Colonic mucosa (tissue), 4 donors: ENCODE measurements around the gene ATP13A3. TPM values are rescaled to one million over a fixed set of nuclear protein-coding genes. Genes with fewer than 3 reads are reported as not detected.
"Not testable (repeated sequence)": the region's sequence is repeated elsewhere in the genome, so short reads cannot be mapped to it uniquely, and the experiment has no call there.

Experiments used
- DNase-seq: peaks from one replicate; pipeline ENCODE4 v3.0.0-alpha.2; 2020
- H3K27ac ChIP-seq: fragments of 200-600 bp; one replicate; pipeline ENCODE4 v1.8.0; 2021
- H3K27me3 ChIP-seq: fragments of 200-600 bp; one replicate; pipeline ENCODE4 v1.8.0; 2021
- H3K36me3 ChIP-seq: fragments of 200-600 bp; one replicate; pipeline ENCODE4 v1.8.0; 2021
- H3K4me1 ChIP-seq: fragments of 200-600 bp; one replicate; pipeline ENCODE4 v1.8.0; 2021; ENCODE audit warnings: mild to moderate bottlenecking
- H3K4me3 ChIP-seq: fragments of 200-600 bp; one replicate; pipeline ENCODE4 v1.8.0; 2021
- H3K9ac ChIP-seq, 2 donors: one replicate each; pipeline ENCODE4 v1.7.0; 2013; ENCODE audit warnings: control low read depth in 2 of 2, low read depth in 2 of 2, low read length in 2 of 2
- H3K9me3 ChIP-seq: fragments of 200-600 bp; one replicate; pipeline ENCODE4 v1.8.0; 2021
- intact Hi-C: fragments of 100-400 bp; cut with DNase I; formaldehyde crosslinking; loops from one replicate; pipeline ENCODE4 v1.14.1; 2022
- total RNA-seq, 2 donors: library from RNA; stranded (reverse); fragmentation: NEBNext Ultra II Directional in 1 of 2; extraction: Animal tissue kit (Norgen Biotek cat#: 25700) in 1 of 2; gene quantifications; one replicate each; pipeline ENCODE4 v1.2.1, GENCODE V29; 2021
- TF ChIP-seq, protein P1 (sequence below): fragments of 200-600 bp; IDR thresholded peaks from one replicate; pipeline ENCODE4 v1.8.0; 2022; ENCODE audit warnings: antibody characterized with exemption, mild to moderate bottlenecking
- donor health status: healthy.
- donor health status: DM: no; HTN: no; CAD: no.
- donor health status: DM: no; HTN: no; CAD: no.

ATP13A3 gene
- total RNA-seq, 2 donors from 2014 or later = 86.0 to 89.8 TPM

DNA sequence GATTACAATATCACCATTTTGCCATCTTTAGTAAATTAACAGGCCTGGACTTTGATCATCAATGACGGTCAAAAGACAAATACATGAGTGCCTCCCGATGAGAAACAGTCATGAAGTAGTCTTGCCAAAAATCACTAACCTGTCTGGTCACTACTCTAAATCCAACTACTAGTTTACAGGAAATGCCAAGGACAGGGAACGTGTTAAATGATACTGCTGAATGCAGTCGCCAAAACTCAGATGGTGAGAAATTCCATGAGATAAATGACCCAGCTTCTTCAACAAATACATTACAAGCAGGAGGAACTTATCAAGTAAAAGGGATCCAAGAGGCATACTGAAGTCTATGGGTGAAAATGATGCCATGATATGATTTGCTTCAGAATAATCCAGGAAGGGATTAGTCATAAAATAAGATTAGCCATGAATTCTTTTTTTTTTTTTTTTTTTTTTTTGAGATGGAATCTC is 35.8 kb upstream of the ATP13A3 start:
- Histone ChIP-seq H3K4me1 (no peaks in the 10 kb centered on the region), H3K27ac (no peak overlapping the region), H3K9ac (no peak overlapping the region), H3K9me3 (no peaks in the 10 kb centered on the region), H3K36me3 (no peaks in the 10 kb centered on the region), H3K27me3 (no peaks in the 10 kb centered on the region), H3K4me3 (no peak overlapping the region)
- no peak for DNase-seq
- intact Hi-C loops = no loop called here
- TF ChIP-seq, protein P1, sequence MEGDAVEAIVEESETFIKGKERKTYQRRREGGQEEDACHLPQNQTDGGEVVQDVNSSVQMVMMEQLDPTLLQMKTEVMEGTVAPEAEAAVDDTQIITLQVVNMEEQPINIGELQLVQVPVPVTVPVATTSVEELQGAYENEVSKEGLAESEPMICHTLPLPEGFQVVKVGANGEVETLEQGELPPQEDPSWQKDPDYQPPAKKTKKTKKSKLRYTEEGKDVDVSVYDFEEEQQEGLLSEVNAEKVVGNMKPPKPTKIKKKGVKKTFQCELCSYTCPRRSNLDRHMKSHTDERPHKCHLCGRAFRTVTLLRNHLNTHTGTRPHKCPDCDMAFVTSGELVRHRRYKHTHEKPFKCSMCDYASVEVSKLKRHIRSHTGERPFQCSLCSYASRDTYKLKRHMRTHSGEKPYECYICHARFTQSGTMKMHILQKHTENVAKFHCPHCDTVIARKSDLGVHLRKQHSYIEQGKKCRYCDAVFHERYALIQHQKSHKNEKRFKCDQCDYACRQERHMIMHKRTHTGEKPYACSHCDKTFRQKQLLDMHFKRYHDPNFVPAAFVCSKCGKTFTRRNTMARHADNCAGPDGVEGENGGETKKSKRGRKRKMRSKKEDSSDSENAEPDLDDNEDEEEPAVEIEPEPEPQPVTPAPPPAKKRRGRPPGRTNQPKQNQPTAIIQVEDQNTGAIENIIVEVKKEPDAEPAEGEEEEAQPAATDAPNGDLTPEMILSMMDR = no peak

DNA sequence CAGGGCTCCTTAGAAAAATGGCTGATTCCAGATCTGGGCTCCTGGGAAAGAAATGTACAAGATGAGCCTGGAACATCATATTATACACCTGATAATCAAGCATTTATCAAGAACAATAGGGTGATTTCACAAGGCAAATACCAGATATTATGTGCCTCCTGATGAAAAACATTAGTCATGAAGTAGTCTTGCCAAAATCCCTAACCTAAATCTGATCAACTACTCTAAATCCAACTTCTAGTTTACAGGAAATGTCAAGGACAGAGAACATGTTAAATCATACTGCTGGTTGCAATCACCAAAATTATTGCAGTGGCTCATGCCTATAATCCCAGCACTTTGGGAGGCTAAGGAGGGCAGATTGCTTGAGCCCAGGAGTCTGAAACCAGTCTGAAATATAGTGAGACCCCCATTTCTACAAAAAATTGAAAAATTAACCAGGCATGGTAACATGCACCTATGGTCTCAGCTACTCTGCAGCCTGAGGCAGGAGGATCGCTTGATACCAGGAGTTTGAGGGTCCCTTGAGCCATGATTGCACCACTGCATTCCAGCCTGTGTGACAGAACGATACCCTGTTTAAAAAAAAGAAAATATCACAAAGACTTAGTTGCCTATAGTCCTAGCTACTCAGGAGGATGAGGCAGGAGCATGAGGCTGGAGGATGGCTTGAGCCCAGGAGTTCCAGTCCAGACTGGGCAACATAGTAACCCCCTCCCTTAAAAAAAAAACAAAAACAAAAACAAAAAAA is 34.9 kb upstream of the ATP13A3 start:
- Histone ChIP-seq H3K27me3 (no peaks in the 10 kb centered on the region), H3K9ac (no peak overlapping the region), H3K36me3 (no peaks in the 10 kb centered on the region), H3K27ac (no peak overlapping the region), H3K4me1 (no peaks in the 10 kb centered on the region), H3K4me3 (no peak overlapping the region), H3K9me3 (no peaks in the 10 kb centered on the region)
- DNase-seq = no peak
- intact Hi-C loops = no loop called here
- TF ChIP-seq, protein P1 = no peak

DNA sequence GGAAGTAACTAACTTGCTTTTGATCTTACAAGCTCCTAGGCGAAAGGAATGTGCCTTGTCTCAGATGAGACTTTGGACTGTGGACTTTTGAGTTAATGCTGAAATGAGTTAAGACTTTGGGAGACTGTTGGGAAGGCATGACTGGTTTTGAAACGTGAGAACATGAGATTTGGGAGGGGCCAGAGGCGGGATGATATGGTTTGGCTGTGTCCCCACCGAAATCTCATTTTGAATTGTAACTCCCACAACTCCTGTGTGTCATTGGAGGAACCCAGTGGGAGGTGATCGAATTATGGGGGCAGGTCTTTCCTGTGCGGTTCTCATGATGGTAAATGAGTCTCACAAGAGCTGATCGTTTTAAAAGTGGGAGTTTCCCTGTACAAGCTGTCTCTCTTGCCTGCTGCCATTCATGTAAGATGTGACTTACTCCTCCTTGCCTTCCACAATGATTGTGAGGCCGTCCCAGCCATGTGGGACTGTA is 33.9 kb upstream of the ATP13A3 start:
- H3K4me1 ChIP-seq, H3K27ac ChIP-seq, H3K36me3 ChIP-seq, H3K27me3 ChIP-seq, H3K4me3 ChIP-seq, H3K9ac ChIP-seq, intact Hi-C loops, H3K9me3 ChIP-seq: not testable (repeated sequence)
- DNase-seq = peak; percentile 38

DNA sequence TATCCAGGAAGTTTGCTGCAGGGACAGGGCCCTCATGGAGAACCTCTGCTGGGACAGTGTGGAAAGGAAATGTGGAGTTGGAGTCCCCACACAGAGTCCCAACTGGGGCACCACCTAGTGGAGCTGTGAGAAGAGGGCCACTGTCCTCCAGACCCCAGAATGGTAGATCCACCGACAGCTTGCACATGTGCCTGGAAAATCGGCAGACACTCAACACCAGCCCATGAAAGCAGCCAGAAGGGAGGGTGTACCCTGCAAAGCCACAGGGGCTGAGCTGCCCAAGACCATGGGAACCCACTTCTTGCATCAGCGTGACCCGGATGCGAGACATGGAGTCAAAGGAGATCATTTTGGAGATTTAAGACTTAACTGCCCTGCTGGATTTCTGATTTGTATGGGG is 33.4 kb upstream of the ATP13A3 start:
- DNase-seq, H3K4me3 ChIP-seq, H3K9ac ChIP-seq, H3K36me3 ChIP-seq, H3K4me1 ChIP-seq, H3K27me3 ChIP-seq, intact Hi-C loops, H3K9me3 ChIP-seq, H3K27ac ChIP-seq: not testable (repeated sequence)

DNA sequence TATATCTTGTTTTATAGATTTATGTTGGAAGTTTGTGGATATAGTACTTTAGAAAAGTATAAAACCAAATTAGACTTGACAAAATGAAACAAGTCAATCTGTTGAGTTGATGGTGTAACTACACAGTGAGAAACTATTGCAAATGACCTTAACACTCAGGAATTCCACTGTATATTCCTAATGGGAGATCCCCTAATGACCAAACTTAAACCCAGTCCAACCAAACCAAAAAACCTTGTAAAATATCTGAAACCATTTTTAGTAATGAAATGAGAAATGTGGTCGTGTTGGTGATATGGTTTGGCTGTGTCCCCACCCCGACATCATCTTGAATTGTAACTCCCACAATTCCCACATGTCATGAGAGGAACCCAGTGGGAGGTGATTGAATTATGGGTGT is 31.9 kb upstream of the ATP13A3 start:
- Histone ChIP-seq H3K4me3 (no peak overlapping the region), H3K27ac (no peak overlapping the region), H3K4me1 (no peaks in the 10 kb centered on the region), H3K27me3 (no peaks in the 10 kb centered on the region), H3K9me3 (no peaks in the 10 kb centered on the region), H3K9ac (no peak overlapping the region), H3K36me3 (no peaks in the 10 kb centered on the region)
- no peak for DNase-seq
- TF ChIP-seq, protein P1 = no peak
- intact Hi-C loops = no loop called here

DNA sequence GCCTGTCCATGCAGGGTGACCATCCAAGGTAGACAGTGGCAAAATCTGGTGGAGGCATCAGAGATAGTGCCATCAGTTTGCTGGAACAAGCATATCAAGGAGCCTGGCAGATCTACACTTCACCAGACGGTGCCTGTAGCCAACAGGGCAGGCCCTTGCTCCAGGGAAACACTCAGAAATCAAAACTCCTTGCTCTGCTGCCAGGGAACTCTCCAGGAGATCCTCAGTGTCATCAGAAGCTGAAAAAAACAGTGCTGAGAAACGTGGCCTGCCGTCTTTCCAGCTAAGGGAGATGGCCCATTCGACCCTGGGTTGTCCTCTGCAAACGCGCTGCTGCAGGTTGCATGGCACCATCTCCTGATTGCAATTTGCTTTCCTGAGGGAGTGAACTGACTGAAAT is 30.5 kb upstream of the ATP13A3 start:
- intact Hi-C loops = no loop called here
- TF ChIP-seq, protein P1 = no peak
- Histone ChIP-seq H3K27me3 (no peaks in the 10 kb centered on the region), H3K27ac (no peak overlapping the region), H3K36me3 (no peaks in the 10 kb centered on the region), H3K9ac (no peak overlapping the region), H3K4me1 (no peaks in the 10 kb centered on the region), H3K4me3 (no peak overlapping the region), H3K9me3 (no peaks in the 10 kb centered on the region)
- no peak for DNase-seq
